Adrenal gland (tissue), 12 donors: ENCODE data around the gene LCE1A. TPM values are rescaled to one million over a fixed set of nuclear protein-coding genes. Genes with fewer than 3 reads are reported as not detected.

Source experiments
- DNase-seq, 7 donors: peaks; one replicate each; pipeline ENCODE4 v3.0.0-alpha.2; 2019 to 2020
- H3K27ac ChIP-seq, 5 donors: fragments of 200-600 bp; sonication (generic) in 4 of 5; 1 replicate in 3 of 5; 2 replicates in 2 of 5; pipeline versions ENCODE4 v1.5.1 to v1.8.0; 2016 to 2020; ENCODE audit warnings: mild to moderate bottlenecking in 1 of 5
- H3K27me3 ChIP-seq: fragments of 200-600 bp; 2 replicates; pipeline ENCODE4 v1.8.0; 2021
- H3K36me3 ChIP-seq, 2 donors: fragments of 200-600 bp; replicated peaks in 1 of 2; 1 replicate in 1 of 2; 2 replicates in 1 of 2; pipeline versions ENCODE4 v1.5.1 to v1.8.0; 2018 to 2022
- H3K4me1 ChIP-seq, 2 donors: fragments of 200-600 bp; replicated peaks in 1 of 2; 1 replicate in 1 of 2; 2 replicates in 1 of 2; pipeline versions ENCODE4 v1.5.1 to v1.8.0; 2018 to 2021
- H3K4me3 ChIP-seq, 4 donors: fragments of 200-600 bp; sonication (generic) in 3 of 4; one replicate each; pipeline ENCODE4 v1.5.1; 2016 to 2018
- H3K9me3 ChIP-seq, 3 donors: fragments of 200-600 bp; sonication (generic) in 1 of 3; replicated peaks in 1 of 3; 1 replicate in 2 of 3; 2 replicates in 1 of 3; pipeline versions ENCODE4 v1.5.1 to v1.8.0; 2016 to 2021
- POLR2A ChIP-seq, 2 donors: fragments of 450-650 bp; IDR thresholded peaks; one replicate each; pipeline ENCODE4 v1.6.1; 2017; ENCODE audit warnings: antibody characterized with exemption in 2 of 2, mild to moderate bottlenecking in 2 of 2, moderate library complexity in 1 of 2
- WGBS, 4 donors: extraction: QIAGEN DNeasy Blood & Tissue Kit in 2 of 4; methylation state at CpG; one replicate each; pipeline versions ENCODE4 v1.1.5 to v1.1.7; 2013 to 2017; 5-methylcytosine and 5-hydroxymethylcytosine counted together
- intact Hi-C, 2 donors: fragments of 100-400 bp; cut with DNase I; formaldehyde crosslinking; loops; one replicate each; pipeline versions ENCODE4 v1.14.1 to v1.15.0; 2022 to 2023
- polyA plus RNA-seq, 3 donors: library from polyadenylated mRNA; stranded (reverse); fragments of 200-250 nt in 2 of 3; fragments of 350-450 nt in 1 of 3; fragmentation: Illumina TruSeq in 1 of 3; extraction: RNeasy Lipid Tissue Mini Kit (QIAGEN cat#74804) in 1 of 3; gene quantifications; one replicate each; pipeline ENCODE4 v1.2.3, GENCODE V29; 2013 to 2014
- total RNA-seq, 9 donors: library from RNA; depleted of rRNA in 4 of 9; stranded (reverse); fragments of >200 nt in 4 of 9; fragments of 120-200 nt in 1 of 9; fragmentation: NEBNext Ultra II Directional in 1 of 9; extraction: Animal tissue kit (Norgen Biotek cat#: 25700) in 1 of 9; gene quantifications; one replicate each; pipeline versions ENCODE4 v1.1.0 to v1.2.4, GENCODE V29; 2013 to 2023
- TF ChIP-seq, protein P1 (sequence below), 6 experiments: fragments of 450-650 bp in 4 of 6; fragments of 200-600 bp in 2 of 6; sonication (generic) in 1 of 6; IDR thresholded peaks; 1 replicate in 5 of 6; 2 replicates in 1 of 6; pipeline versions ENCODE4 v1.5.1 to v1.8.0; 2016 to 2021; ENCODE audit warnings: antibody characterized with exemption in 6 of 6, mild to moderate bottlenecking in 2 of 6, moderate library complexity in 1 of 6
- donor health status: healthy with polysubstance abuse.
- donor health status: Bipolar disorder and iron deficiency.
- donor health status: DM: yes; HTN: yes; CAD: no.
- donor health status: DM: no; HTN: no; CAD: no.
- donor health status: DM: no; HTN: no; CAD: no.
- donor health status: DM: yes; HTN: yes; CAD: no.

Gene LCE1A
- total and polyA plus RNA-seq, 12 donors = not detected

DNA sequence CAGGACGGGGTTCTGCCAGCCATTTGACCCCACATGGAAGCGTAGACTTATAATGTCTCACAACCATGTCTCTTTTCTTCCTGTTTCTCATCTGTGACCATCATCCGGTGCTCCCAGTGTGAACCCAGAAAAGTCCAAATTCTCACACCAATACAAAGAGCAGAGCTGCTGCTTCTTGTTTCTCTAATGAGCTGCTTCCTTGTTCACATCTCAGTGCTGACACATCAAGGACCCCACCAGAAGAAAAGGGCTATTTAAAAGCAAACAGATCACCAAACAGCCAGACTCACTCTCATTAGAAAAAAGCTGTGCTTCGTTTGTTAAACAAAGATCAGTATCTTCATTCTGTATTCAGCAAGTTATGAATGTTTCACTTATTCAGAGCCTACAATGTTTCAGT is 31.6 kb upstream of the LCE1A start:
- Histone ChIP-seq H3K4me3 (no peak overlapping the region), H3K4me1 (no peaks in the 10 kb centered on the region), H3K9me3 (no peaks in the 10 kb centered on the region), H3K27ac (no peak overlapping the region), H3K36me3 (no peaks in the 10 kb centered on the region), H3K27me3 (no peaks in the 10 kb centered on the region)
- no peak for DNase-seq
- intact Hi-C loops = no loop called here
- WGBS, 4 donors = 40 to 57% (median 51%) methylated on average over 4 of the region's 4 CpGs
- TF ChIP-seq, protein P1, sequence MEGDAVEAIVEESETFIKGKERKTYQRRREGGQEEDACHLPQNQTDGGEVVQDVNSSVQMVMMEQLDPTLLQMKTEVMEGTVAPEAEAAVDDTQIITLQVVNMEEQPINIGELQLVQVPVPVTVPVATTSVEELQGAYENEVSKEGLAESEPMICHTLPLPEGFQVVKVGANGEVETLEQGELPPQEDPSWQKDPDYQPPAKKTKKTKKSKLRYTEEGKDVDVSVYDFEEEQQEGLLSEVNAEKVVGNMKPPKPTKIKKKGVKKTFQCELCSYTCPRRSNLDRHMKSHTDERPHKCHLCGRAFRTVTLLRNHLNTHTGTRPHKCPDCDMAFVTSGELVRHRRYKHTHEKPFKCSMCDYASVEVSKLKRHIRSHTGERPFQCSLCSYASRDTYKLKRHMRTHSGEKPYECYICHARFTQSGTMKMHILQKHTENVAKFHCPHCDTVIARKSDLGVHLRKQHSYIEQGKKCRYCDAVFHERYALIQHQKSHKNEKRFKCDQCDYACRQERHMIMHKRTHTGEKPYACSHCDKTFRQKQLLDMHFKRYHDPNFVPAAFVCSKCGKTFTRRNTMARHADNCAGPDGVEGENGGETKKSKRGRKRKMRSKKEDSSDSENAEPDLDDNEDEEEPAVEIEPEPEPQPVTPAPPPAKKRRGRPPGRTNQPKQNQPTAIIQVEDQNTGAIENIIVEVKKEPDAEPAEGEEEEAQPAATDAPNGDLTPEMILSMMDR (IDR thresholded peaks at IDR 0.05) = no peak
- TF ChIP-seq POLR2A (IDR thresholded peaks at IDR 0.05) = no peak

- intact Hi-C loops = no loop called here
- Histone ChIP-seq H3K36me3 (no peaks in the 10 kb centered on the region), H3K27me3 (no peaks in the 10 kb centered on the region), H3K9me3 (no peaks in the 10 kb centered on the region), H3K27ac (no peak within 1 kb of the TSS), H3K4me1 (no peaks in the 10 kb centered on the region), H3K4me3 (no peak within 1 kb of the TSS)
- no peak for DNase-seq
- TF ChIP-seq, protein P1 (IDR thresholded peaks at IDR 0.05) = no peak
- no peak for TF ChIP-seq POLR2A (IDR thresholded peaks at IDR 0.05)
- WGBS, 4 donors = 28 to 41% (median 37%) methylated on average over 3 of the region's 3 CpGs
These were observed 30.9 kb upstream of the LCE1A start, which contains the start of gene LCE1D for GRCh38 chr1:152796421-152796820. Gene LCE1D, plus strand, starts transcription at chr1:152796721. Its CDS starts 1,074 bp downstream, at chr1:152797795.

GRCh38 chr1:152801333-152801732 is 25.9 kb upstream of the LCE1A start:
- no peak for DNase-seq
- Histone ChIP-seq H3K4me3 (no peak overlapping the region), H3K4me1 (no peaks in the 10 kb centered on the region), H3K9me3 (no peaks in the 10 kb centered on the region), H3K36me3 (no peaks in the 10 kb centered on the region), H3K27me3 (no peaks in the 10 kb centered on the region), H3K27ac (no peak overlapping the region)
- WGBS, 4 donors = 14 to 55% (median 41%) methylated on average over 1 of the region's 1 CpG
- intact Hi-C loops = no loop called here
- TF ChIP-seq POLR2A (IDR thresholded peaks at IDR 0.05) = no peak
- TF ChIP-seq, protein P1 (IDR thresholded peaks at IDR 0.05) = no peak

DNA sequence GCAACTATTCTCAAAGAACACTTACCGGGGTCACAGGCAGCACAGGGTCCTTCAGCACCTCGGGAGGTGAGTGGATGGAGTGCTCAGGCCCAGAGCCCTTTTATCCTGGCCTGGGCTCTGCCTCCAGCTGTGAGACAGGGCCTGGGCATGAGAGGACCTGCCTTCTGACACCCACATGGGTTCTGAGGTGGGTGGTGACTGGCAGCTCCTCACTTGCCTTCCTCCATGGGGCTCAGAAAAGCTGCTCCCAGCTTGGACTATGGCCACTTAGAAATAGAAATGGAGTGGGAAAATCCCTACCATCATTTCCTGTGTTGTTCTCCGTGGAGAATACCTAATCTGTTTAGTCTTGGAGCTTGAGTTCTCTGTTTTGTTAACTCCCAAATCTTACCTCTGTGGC is 20.7 kb upstream of the LCE1A start, which contains the start of gene LCE1C:
Gene LCE1C, minus strand, starts transcription at position 76 of the 400 bp plus-strand sequence. CDS start 1,173 bp downstream, outside the sequence.
- H3K9me3 ChIP-seq = no peaks in the 10 kb centered on the region
- DNase-seq = no peak
- H3K4me1 ChIP-seq = no peaks in the 10 kb centered on the region
- H3K4me3 ChIP-seq = no peak within 1 kb of the TSS
- H3K27me3 ChIP-seq = no peaks in the 10 kb centered on the region
- H3K27ac ChIP-seq = no peak within 1 kb of the TSS
- intact Hi-C loops = no loop called here
- TF ChIP-seq, protein P1 (IDR thresholded peaks at IDR 0.05) = no peak
- TF ChIP-seq POLR2A (IDR thresholded peaks at IDR 0.05) = no peak
- 48 to 63% (median 59%) methylated on average over 2 to 3 of the region's 3 CpGs for WGBS, 4 donors
- H3K36me3 ChIP-seq = no peaks in the 10 kb centered on the region
